H9 (cell line): ENCODE results near the gene MARCHF7. TPM values are rescaled to one million over a fixed set of nuclear protein-coding genes. Genes with fewer than 3 reads are reported as not detected.
"Not testable (repeated sequence)": the region's sequence is repeated elsewhere in the genome, so short reads cannot be mapped to it uniquely, and the experiment has no call there.

Experiments used
- DNase-seq: peaks from one replicate; pipeline ENCODE4 v3.0.0-alpha.2; 2017
- H2AFZ ChIP-seq: one replicate; pipeline ENCODE4 v1.6.1; 2013; ENCODE audit warnings: mild to moderate bottlenecking, low read length, control low read depth, moderate library complexity
- H2AK5ac ChIP-seq: 2 replicates; pipeline ENCODE4 v1.6.1; 2013; ENCODE audit warnings: low read length, control low read depth, mixed read lengths; ENCODE audit not compliant: insufficient read length
- H2BK120ac ChIP-seq: one replicate; pipeline ENCODE4 v1.6.1; 2013; ENCODE audit warnings: low read depth, mild to moderate bottlenecking, low read length, control low read depth, inconsistent platforms; ENCODE audit not compliant: poor library complexity, severe bottlenecking
- H2BK12ac ChIP-seq: 2 replicates; pipeline ENCODE4 v1.6.1; 2013; ENCODE audit warnings: low read length, control low read depth, mixed read lengths, low read depth; ENCODE audit not compliant: insufficient read length
- H2BK15ac ChIP-seq: 2 replicates; pipeline ENCODE4 v1.6.1; 2013; ENCODE audit warnings: low read depth, low read length, control low read depth
- H2BK20ac ChIP-seq: one replicate; pipeline ENCODE4 v1.6.1; 2013; ENCODE audit warnings: low read depth, mild to moderate bottlenecking, low read length, control low read depth, inconsistent platforms; ENCODE audit not compliant: poor library complexity, severe bottlenecking
- H2BK5ac ChIP-seq: 2 replicates; pipeline ENCODE4 v1.6.1; 2013; ENCODE audit warnings: low read length, control low read depth, mixed read lengths; ENCODE audit not compliant: insufficient read length
- H3K14ac ChIP-seq: 2 replicates; pipeline ENCODE4 v1.6.1; 2013; ENCODE audit warnings: low read length, control low read depth; ENCODE audit not compliant: insufficient read depth
- H3K18ac ChIP-seq: 2 replicates; pipeline ENCODE4 v1.6.1; 2013; ENCODE audit warnings: low read depth, mild to moderate bottlenecking, mixed read lengths, low read length, control low read depth; ENCODE audit not compliant: insufficient read length
- H3K23ac ChIP-seq: 2 replicates; pipeline ENCODE4 v1.6.1; 2013; ENCODE audit warnings: low read length, control low read depth, mixed read lengths, low read depth; ENCODE audit not compliant: insufficient read length
- H3K23me2 ChIP-seq: 2 replicates; pipeline ENCODE4 v1.6.1; 2013; ENCODE audit warnings: low read depth, mild to moderate bottlenecking, mixed read lengths, low read length, control low read depth; ENCODE audit not compliant: insufficient read length, poor library complexity, severe bottlenecking
- H3K27ac ChIP-seq: 2 replicates; pipeline ENCODE4 v1.5.1; 2013; ENCODE audit warnings: low read length, control low read depth, mixed read lengths, low read depth; ENCODE audit not compliant: insufficient read length
- H3K27me3 ChIP-seq: 2 replicates; pipeline ENCODE4 v1.6.1; 2013; ENCODE audit warnings: low read length, control low read depth, inconsistent platforms; ENCODE audit not compliant: insufficient read depth
- H3K4ac ChIP-seq: 2 replicates; pipeline ENCODE4 v1.6.1; 2013; ENCODE audit warnings: low read depth, mild to moderate bottlenecking, control low read depth, inconsistent platforms, low read length, moderate library complexity
- H3K4me1 ChIP-seq: 2 replicates; pipeline ENCODE4 v1.6.1; 2013; ENCODE audit warnings: low read length, control low read depth, inconsistent platforms; ENCODE audit not compliant: insufficient read depth
- H3K4me2 ChIP-seq: 2 replicates; pipeline ENCODE4 v1.6.1; 2013; ENCODE audit warnings: low read length, control low read depth, mixed read lengths; ENCODE audit not compliant: insufficient read length, insufficient read depth
- H3K56ac ChIP-seq: 2 replicates; pipeline ENCODE4 v1.6.1; 2013; ENCODE audit warnings: low read depth, mild to moderate bottlenecking, mixed read lengths, low read length, control low read depth; ENCODE audit not compliant: insufficient read length
- H3K79me1 ChIP-seq: 2 replicates; pipeline ENCODE4 v1.6.1; 2013; ENCODE audit warnings: low read depth, mild to moderate bottlenecking, moderate library complexity, low read length, control low read depth, inconsistent platforms; ENCODE audit not compliant: insufficient read depth, poor library complexity, severe bottlenecking
- H3K79me2 ChIP-seq: 2 replicates; pipeline ENCODE4 v1.6.1; 2013; ENCODE audit warnings: low read length, control low read depth, inconsistent platforms; ENCODE audit not compliant: insufficient read depth
- H3K9ac ChIP-seq: 2 replicates; pipeline ENCODE4 v1.6.1; 2013; ENCODE audit warnings: low read length, control low read depth, mixed read lengths; ENCODE audit not compliant: insufficient read length; ENCODE audit errors: extremely low read depth
- H3K9me3 ChIP-seq: one replicate; pipeline ENCODE4 v1.6.1; 2013; ENCODE audit warnings: low read depth, low read length, inconsistent platforms; ENCODE audit not compliant: control insufficient read depth
- H3T11ph ChIP-seq: one replicate; pipeline ENCODE4 v1.6.1; 2013; ENCODE audit warnings: mild to moderate bottlenecking, low read length, control low read depth, inconsistent platforms
- H4K20me1 ChIP-seq: one replicate; pipeline ENCODE4 v1.6.1; 2013; ENCODE audit not compliant: control insufficient read depth, insufficient read length, insufficient read depth
- H4K5ac ChIP-seq: 2 replicates; pipeline ENCODE4 v1.6.1; 2013; ENCODE audit warnings: low read depth, mild to moderate bottlenecking, mixed read lengths, low read length, control low read depth; ENCODE audit not compliant: insufficient read length
- H4K8ac ChIP-seq: replicated peaks from 2 replicates; pipeline ENCODE4 v1.6.1; 2013; ENCODE audit warnings: low read length, control low read depth, mixed read lengths, low read depth; ENCODE audit not compliant: insufficient read length
- H4K91ac ChIP-seq: 2 replicates; pipeline ENCODE4 v1.6.1; 2013; ENCODE audit warnings: low read depth, mild to moderate bottlenecking, moderate library complexity, mixed read lengths, low read length, control low read depth; ENCODE audit not compliant: insufficient read length
- H3K27ac Mint-ChIP-seq, 3 experiments: 2 replicates in 2 of 3; 3 replicates in 1 of 3; pipeline ENCODE4 v1.8.0; 2020 to 2021; ENCODE audit warnings: mixed read lengths in 3 of 3, mild to moderate bottlenecking in 1 of 3, moderate library complexity in 1 of 3
- H3K27me3 Mint-ChIP-seq: 2 replicates; pipeline ENCODE4 v1.8.0; 2021; ENCODE audit warnings: low read depth, mild to moderate bottlenecking, moderate library complexity, mixed read lengths
- H3K36me3 Mint-ChIP-seq, 3 experiments: 2 replicates in 2 of 3; 3 replicates in 1 of 3; pipeline ENCODE4 v1.8.0; 2020 to 2021; ENCODE audit warnings: low read depth in 3 of 3, mixed read lengths in 3 of 3; ENCODE audit not compliant: insufficient read depth in 1 of 3
- H3K4me1 Mint-ChIP-seq, 2 experiments: 2 replicates each; pipeline ENCODE4 v1.8.0; 2020; ENCODE audit warnings: mixed read lengths in 2 of 2
- H3K4me3 Mint-ChIP-seq, 2 experiments: 2 replicates in 1 of 2; 3 replicates in 1 of 2; pipeline ENCODE4 v1.8.0; 2020 to 2021; ENCODE audit warnings: mild to moderate bottlenecking in 2 of 2, mixed read lengths in 2 of 2, moderate library complexity in 1 of 2
- H3K9me3 Mint-ChIP-seq, 2 experiments: 2 replicates in 1 of 2; 3 replicates in 1 of 2; pipeline ENCODE4 v1.8.0; 2020; ENCODE audit warnings: mild to moderate bottlenecking in 2 of 2, mixed read lengths in 2 of 2, moderate library complexity in 1 of 2
- WGBS: extraction: QIAGEN DNeasy Blood & Tissue Kit; methylation state at CpG from one replicate; pipeline ENCODE4 v1.1.7; 2013; ENCODE audit warnings: missing lambda C conversion rate, low lambda C conversion rate, mixed read lengths; ENCODE audit not compliant: insufficient read length; ENCODE audit errors: extremely low coverage; 5-methylcytosine and 5-hydroxymethylcytosine counted together
- total RNA-seq: library from RNA; stranded (reverse); gene quantifications from 2 replicates; pipeline ENCODE4 v1.2.1, GENCODE V29; 2021
- TF ChIP-seq, protein P1 (sequence below): fragments of 200-600 bp; sonication (generic); conservative IDR thresholded peaks from 3 replicates; pipeline ENCODE4 v1.8.0; 2021; ENCODE audit warnings: antibody characterized with exemption, mild to moderate bottlenecking

The MARCHF7 gene
- total RNA-seq, 1 experiment from 2014 or later: 111 TPM

DNA sequence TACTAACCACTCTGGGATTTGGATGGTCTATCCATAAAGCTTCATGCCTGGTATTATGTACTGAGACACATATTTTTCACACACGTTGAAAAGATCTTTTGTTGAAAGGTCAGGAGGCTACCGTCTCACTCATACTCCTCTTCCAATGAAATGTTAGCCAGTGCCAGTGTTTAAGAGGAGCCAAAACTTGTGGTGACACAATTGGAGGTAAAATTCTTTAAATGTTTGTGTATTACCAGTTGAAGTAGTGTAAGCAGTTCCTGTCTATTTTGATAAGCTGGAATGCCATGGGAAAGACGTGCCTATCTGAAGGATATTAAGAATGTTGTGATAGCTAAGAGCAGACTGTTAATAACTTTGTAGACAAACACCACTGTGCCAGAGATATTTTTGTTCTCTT is 32.1 kb downstream of the MARCHF7 start:
- no peak overlapping the region for H3K27ac ChIP-seq
- no peak overlapping the region for H3T11ph ChIP-seq
- no peak overlapping the region for H3K4ac ChIP-seq
- Mint-ChIP-seq H3K27me3 (no peaks in the 10 kb centered on the region), H3K27ac (peak overlapping the region in 2 of 3 experiments; percentile 6 to 12; a peak in 2 of 7 replicates), H3K4me3 (no peak overlapping the region), H3K4me1 (no peaks in the 10 kb centered on the region), H3K36me3 (peaks cover 39 to 80% (median 72%) of the 10 kb centered on the region in 3 experiments), H3K9me3 (no peaks in the 10 kb centered on the region)
- TF ChIP-seq, protein P1, sequence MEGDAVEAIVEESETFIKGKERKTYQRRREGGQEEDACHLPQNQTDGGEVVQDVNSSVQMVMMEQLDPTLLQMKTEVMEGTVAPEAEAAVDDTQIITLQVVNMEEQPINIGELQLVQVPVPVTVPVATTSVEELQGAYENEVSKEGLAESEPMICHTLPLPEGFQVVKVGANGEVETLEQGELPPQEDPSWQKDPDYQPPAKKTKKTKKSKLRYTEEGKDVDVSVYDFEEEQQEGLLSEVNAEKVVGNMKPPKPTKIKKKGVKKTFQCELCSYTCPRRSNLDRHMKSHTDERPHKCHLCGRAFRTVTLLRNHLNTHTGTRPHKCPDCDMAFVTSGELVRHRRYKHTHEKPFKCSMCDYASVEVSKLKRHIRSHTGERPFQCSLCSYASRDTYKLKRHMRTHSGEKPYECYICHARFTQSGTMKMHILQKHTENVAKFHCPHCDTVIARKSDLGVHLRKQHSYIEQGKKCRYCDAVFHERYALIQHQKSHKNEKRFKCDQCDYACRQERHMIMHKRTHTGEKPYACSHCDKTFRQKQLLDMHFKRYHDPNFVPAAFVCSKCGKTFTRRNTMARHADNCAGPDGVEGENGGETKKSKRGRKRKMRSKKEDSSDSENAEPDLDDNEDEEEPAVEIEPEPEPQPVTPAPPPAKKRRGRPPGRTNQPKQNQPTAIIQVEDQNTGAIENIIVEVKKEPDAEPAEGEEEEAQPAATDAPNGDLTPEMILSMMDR: no peak
- no peak overlapping the region for H2BK15ac ChIP-seq
- H2BK120ac ChIP-seq: no peak overlapping the region
- no peak overlapping the region for H4K91ac ChIP-seq
- DNase-seq: no peak
- no peak overlapping the region for H2AK5ac ChIP-seq
- no peaks in the 10 kb centered on the region for H3K27me3 ChIP-seq
- no peak overlapping the region for H3K4me2 ChIP-seq
- WGBS: no CpG with 5 or more reads among the region's 3 CpGs
- H2AFZ ChIP-seq: no peak overlapping the region
- no peak overlapping the region for H4K8ac ChIP-seq
- H3K14ac ChIP-seq: no peak overlapping the region
- no peak overlapping the region for H2BK12ac ChIP-seq
- H3K9me3 ChIP-seq: no peaks in the 10 kb centered on the region
- H2BK5ac ChIP-seq: no peak overlapping the region
- H3K18ac ChIP-seq: no peak overlapping the region
- H3K79me1 ChIP-seq: no peaks in the 10 kb centered on the region
- no peaks in the 10 kb centered on the region for H4K20me1 ChIP-seq
- H3K4me1 ChIP-seq: no peaks in the 10 kb centered on the region
- no peak overlapping the region for H3K23ac ChIP-seq
- no peaks in the 10 kb centered on the region; the same call in 1 of the 2 replicates for H3K79me2 ChIP-seq
- H3K23me2 ChIP-seq: no peaks in the 10 kb centered on the region
- no peak overlapping the region for H3K9ac ChIP-seq
- no peak overlapping the region for H3K56ac ChIP-seq
- H4K5ac ChIP-seq: no peak overlapping the region
- no peak overlapping the region for H2BK20ac ChIP-seq

DNA sequence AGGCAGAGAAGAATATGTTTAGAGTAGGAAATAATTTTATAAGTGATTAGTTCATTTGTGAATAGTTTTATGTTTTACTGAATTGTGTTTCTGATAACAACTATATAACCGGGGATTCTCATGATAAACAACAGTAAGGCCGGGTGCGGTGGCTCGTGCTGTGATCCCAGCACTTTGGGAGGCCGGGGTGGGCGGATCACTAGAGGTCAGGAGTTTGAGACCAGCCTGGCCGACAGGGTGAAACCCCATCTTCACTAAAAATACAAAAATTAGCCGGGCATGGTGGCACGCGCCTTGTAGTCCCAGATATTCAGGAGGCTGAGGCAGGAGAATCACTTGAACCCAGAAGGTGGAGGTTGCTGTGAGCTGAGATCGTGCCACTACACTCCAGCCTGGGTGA is 32.9 kb downstream of the MARCHF7 start:
- not testable (repeated sequence) for H3K9me3 ChIP-seq, H3K56ac ChIP-seq, H3K4me1 Mint-ChIP-seq, H3K79me2 ChIP-seq, H4K8ac ChIP-seq, H3K4ac ChIP-seq, H3K9me3 Mint-ChIP-seq, H3K4me1 ChIP-seq, H3K27ac Mint-ChIP-seq, H4K5ac ChIP-seq, H4K20me1 ChIP-seq, H3K18ac ChIP-seq, H2BK5ac ChIP-seq, H2BK12ac ChIP-seq, H3K9ac ChIP-seq, H3K79me1 ChIP-seq, H2BK120ac ChIP-seq, H3K27me3 Mint-ChIP-seq, H3K14ac ChIP-seq, H3K4me2 ChIP-seq, H3K27ac ChIP-seq, DNase-seq, H2AK5ac ChIP-seq, H4K91ac ChIP-seq, H3K27me3 ChIP-seq, H3K23me2 ChIP-seq, H2BK20ac ChIP-seq, H2BK15ac ChIP-seq, H3K23ac ChIP-seq, H3K4me3 Mint-ChIP-seq, H3T11ph ChIP-seq, H2AFZ ChIP-seq
- H3K36me3 Mint-ChIP-seq: peaks cover 41 to 80% (median 74%) of the 10 kb centered on the region in 3 experiments
- WGBS: no CpG with 5 or more reads among the region's 11 CpGs
